Endothelial cell (in vitro differentiated cells): ENCODE results near the gene RPL18A. TPM values are rescaled to one million over a fixed set of nuclear protein-coding genes. Genes with fewer than 3 reads are reported as not detected.

ENCODE experiments used
- DNase-seq: peaks from one replicate; pipeline ENCODE4 v3.0.0; 2021; ENCODE audit warnings: low spot score
- H3K27ac Mint-ChIP-seq: one replicate; pipeline ENCODE4 v1.8.0; 2021; ENCODE audit warnings: mixed read lengths, inconsistent platforms; ENCODE audit not compliant: unreplicated experiment
- H3K27me3 Mint-ChIP-seq: one replicate; pipeline ENCODE4 v1.8.0; 2021; ENCODE audit warnings: mild to moderate bottlenecking, moderate library complexity, mixed read lengths, inconsistent platforms; ENCODE audit not compliant: unreplicated experiment
- H3K36me3 Mint-ChIP-seq: one replicate; pipeline ENCODE4 v1.8.0; 2021; ENCODE audit warnings: mild to moderate bottlenecking, low read depth, mixed read lengths, inconsistent platforms; ENCODE audit not compliant: unreplicated experiment
- H3K4me1 Mint-ChIP-seq: one replicate; pipeline ENCODE4 v1.8.0; 2021; ENCODE audit warnings: mild to moderate bottlenecking, mixed read lengths, inconsistent platforms; ENCODE audit not compliant: unreplicated experiment
- H3K4me3 Mint-ChIP-seq: one replicate; pipeline ENCODE4 v1.8.0; 2021; ENCODE audit warnings: mild to moderate bottlenecking, mixed read lengths, inconsistent platforms; ENCODE audit not compliant: unreplicated experiment
- H3K9me3 Mint-ChIP-seq: one replicate; pipeline ENCODE4 v1.8.0; 2021; ENCODE audit warnings: mixed read lengths, inconsistent platforms; ENCODE audit not compliant: unreplicated experiment
- total RNA-seq: library from RNA; stranded (reverse); fragmentation: NEBNext Ultra II Directional; extraction: Animal tissue kit (Norgen Biotek cat#: 25700); gene quantifications from one replicate; pipeline ENCODE4 v1.2.1, GENCODE V29; 2021; ENCODE audit not compliant: unreplicated experiment
- TF ChIP-seq, protein P1 (sequence below): fragments of 200-600 bp; sonication (generic); IDR thresholded peaks from one replicate; pipeline ENCODE4 v1.5.0; 2021; ENCODE audit warnings: antibody characterized with exemption; ENCODE audit not compliant: unreplicated experiment

Gene RPL18A
- total RNA-seq, 1 donor from 2014 or later: 2,048 TPM

- peaks cover 4% of the 10 kb centered on the region for H3K4me1 Mint-ChIP-seq
- H3K9me3 Mint-ChIP-seq: no peaks in the 10 kb centered on the region
- DNase-seq: peak; percentile 62
- H3K27me3 Mint-ChIP-seq: peaks cover 3% of the 10 kb centered on the region
- H3K4me3 Mint-ChIP-seq: peak overlapping the region; percentile 35
- H3K27ac Mint-ChIP-seq: no peak overlapping the region
- peaks cover 2% of the 10 kb centered on the region for H3K36me3 Mint-ChIP-seq
- TF ChIP-seq, protein P1, sequence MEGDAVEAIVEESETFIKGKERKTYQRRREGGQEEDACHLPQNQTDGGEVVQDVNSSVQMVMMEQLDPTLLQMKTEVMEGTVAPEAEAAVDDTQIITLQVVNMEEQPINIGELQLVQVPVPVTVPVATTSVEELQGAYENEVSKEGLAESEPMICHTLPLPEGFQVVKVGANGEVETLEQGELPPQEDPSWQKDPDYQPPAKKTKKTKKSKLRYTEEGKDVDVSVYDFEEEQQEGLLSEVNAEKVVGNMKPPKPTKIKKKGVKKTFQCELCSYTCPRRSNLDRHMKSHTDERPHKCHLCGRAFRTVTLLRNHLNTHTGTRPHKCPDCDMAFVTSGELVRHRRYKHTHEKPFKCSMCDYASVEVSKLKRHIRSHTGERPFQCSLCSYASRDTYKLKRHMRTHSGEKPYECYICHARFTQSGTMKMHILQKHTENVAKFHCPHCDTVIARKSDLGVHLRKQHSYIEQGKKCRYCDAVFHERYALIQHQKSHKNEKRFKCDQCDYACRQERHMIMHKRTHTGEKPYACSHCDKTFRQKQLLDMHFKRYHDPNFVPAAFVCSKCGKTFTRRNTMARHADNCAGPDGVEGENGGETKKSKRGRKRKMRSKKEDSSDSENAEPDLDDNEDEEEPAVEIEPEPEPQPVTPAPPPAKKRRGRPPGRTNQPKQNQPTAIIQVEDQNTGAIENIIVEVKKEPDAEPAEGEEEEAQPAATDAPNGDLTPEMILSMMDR: no peak
Observed at GRCh38 chr19:17829855-17830566, 29.7 kb upstream of the RPL18A start.

DNA sequence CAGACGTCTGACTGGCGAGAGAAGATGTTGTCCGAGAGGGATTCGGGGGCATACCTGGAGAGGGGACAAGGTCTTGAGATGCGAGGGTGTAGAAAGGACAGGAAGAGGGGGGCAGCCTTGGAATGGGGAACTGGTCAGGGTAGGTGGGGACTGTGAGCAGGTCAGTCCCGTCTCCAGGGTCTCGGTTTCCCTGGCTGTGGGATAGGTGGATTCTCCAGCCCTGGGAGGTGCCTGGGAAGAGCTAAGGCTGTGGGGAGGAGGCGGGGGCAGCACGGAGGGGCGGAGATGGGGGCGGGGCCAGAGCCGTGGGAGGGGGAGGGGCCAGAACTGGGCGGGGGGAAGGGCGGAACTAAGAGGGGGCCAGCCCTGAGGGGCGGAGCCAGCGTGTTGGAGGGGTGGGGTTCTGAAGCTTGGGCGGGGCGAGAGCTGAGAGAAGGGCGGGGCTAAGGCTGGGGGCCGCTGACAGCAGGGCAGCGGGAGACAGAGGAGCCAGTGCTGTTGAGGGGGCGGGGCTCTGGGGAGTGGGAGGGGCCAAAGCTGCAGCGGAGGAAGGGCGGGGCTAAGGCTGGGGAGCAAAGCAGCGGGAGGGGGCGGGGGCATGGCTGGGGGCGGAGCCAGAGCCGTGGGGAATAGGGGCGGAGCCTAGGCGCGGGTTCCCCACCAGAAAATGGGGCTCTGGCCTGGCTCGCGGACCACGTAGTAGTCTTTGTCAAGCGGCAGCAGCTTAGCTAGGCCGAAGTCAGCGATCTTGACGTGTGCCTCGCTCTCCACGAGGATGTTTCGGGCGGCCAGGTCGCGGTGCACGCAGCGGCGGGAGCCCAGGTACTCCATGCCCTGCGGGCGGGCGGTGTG, 28.9 kb upstream of the RPL18A start:
- Mint-ChIP-seq H3K27ac (no peak overlapping the region), H3K36me3 (peaks cover 7% of the 10 kb centered on the region), H3K4me3 (peak overlapping the region; percentile 35), H3K4me1 (peaks cover 4% of the 10 kb centered on the region), H3K9me3 (no peaks in the 10 kb centered on the region), H3K27me3 (peaks cover 3% of the 10 kb centered on the region)
- peak; percentile 88 for DNase-seq
- TF ChIP-seq, protein P1: no peak

DNA sequence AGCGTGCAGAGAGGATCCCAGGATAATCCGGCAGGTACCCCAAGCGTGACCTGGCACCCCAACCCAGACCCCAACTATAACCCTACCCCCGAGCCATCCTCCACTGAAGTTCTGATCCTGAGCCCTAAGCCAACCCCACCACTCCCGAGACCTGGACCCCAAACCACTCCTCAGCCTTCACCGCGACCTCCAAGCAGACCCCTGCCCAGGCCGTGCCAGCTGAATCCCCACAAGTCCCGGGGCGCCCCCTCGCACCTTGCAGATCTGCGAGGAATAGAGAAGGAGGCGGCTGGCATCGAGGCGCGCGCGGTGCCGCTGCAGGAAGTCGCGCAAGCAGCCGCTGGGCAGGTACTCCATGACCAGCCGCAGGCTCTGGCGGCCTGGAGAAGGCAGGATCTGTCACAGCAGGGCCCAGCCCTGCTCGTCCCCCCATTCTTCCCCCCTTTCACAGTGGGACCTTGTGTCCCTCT, 28.3 kb upstream of the RPL18A start:
- Mint-ChIP-seq H3K27me3 (peaks cover 6% of the 10 kb centered on the region), H3K4me3 (no peak overlapping the region), H3K27ac (peak overlapping the region; percentile 57), H3K4me1 (peaks cover 5% of the 10 kb centered on the region), H3K9me3 (no peaks in the 10 kb centered on the region), H3K36me3 (peaks cover 8% of the 10 kb centered on the region)
- TF ChIP-seq, protein P1: no peak
- DNase-seq: no peak

GRCh38 chr19:17832443-17833208, 27.1 kb upstream of the RPL18A start:
- no peak overlapping the region for H3K27ac Mint-ChIP-seq

More at GRCh38 chr19:17832443-17833208, 27.1 kb upstream of the RPL18A start:
- H3K9me3 Mint-ChIP-seq: no peaks in the 10 kb centered on the region
- peaks cover 6% of the 10 kb centered on the region for H3K27me3 Mint-ChIP-seq
- H3K4me1 Mint-ChIP-seq: peaks cover 7% of the 10 kb centered on the region
- TF ChIP-seq, protein P1: no peak
- no peak for DNase-seq
- peaks cover 11% of the 10 kb centered on the region for H3K36me3 Mint-ChIP-seq
- H3K4me3 Mint-ChIP-seq: no peak overlapping the region
